ENCODE measurements around the gene B9D1.

- TF ChIP-seq POLR2A (IDR thresholded peaks at IDR 0.05; ENCODE audit: low read depth, low read length) (no peak), POLR2AphosphoS5 (IDR thresholded peaks at IDR 0.05; ENCODE audit: low read depth, low read length) (no peak)
Observed at GRCh38 chr17:19397556-19398041, 35.1 kb upstream of the B9D1 start.
